Superior temporal gyrus (tissue), 1 donor: ENCODE measurements around the gene TAF6.
A peak's percentile ranks its signal among the peaks of the same experiment; 100 is the strongest.

ENCODE experiments used
- DNase-seq: peaks from one replicate; pipeline ENCODE4 v3.0.0-alpha.2; 2016; ENCODE audit errors: extremely low spot score

The TAF6 gene

GRCh38 chr7:100124301-100125230 lies 5.4 kb upstream of the TAF6 start:
- no peak for DNase-seq

GRCh38 chr7:100122568-100122967 lies 3.4 kb upstream of the TAF6 start:
- DNase-seq = no peak

GRCh38 chr7:100122067-100122466 lies 2.9 kb upstream of the TAF6 start:
- DNase-seq = no peak

- no peak for DNase-seq
Measured at GRCh38 chr7:100120733-100121036, 1.5 kb upstream of the TAF6 start.

- DNase-seq = peak; percentile 87
Measured at GRCh38 chr7:100119970-100120732, 993 bp upstream of the TAF6 start.

- no peak for DNase-seq
Measured at GRCh38 chr7:100118388-100119071, 628 bp downstream of the TAF6 start.

- no peak for DNase-seq
Measured at GRCh38 chr7:100115026-100115425, 4.1 kb downstream of the TAF6 start.

GRCh38 chr7:100111914-100112313 lies 7.2 kb downstream of the TAF6 start:
- DNase-seq = no peak

- DNase-seq = no peak
Measured at GRCh38 chr7:100111156-100111555, 8.0 kb downstream of the TAF6 start.

- no peak for DNase-seq
Measured at GRCh38 chr7:100109521-100110163, 9.5 kb downstream of the TAF6 start.

- no peak for DNase-seq
Measured at GRCh38 chr7:100107890-100108289, 11.3 kb downstream of the TAF6 start.

GRCh38 chr7:100107125-100107737 lies 11.9 kb downstream of the TAF6 start:
- DNase-seq = no peak

- DNase-seq = no peak
Measured at GRCh38 chr7:100106633-100107032, 12.5 kb downstream of the TAF6 start.

GRCh38 chr7:100105534-100105933 lies 13.6 kb downstream of the TAF6 start:
- no peak for DNase-seq

- no peak for DNase-seq
Measured at GRCh38 chr7:100102950-100103840, 16.0 kb downstream of the TAF6 start.

GRCh38 chr7:100101016-100101862 lies 17.9 kb downstream of the TAF6 start, which contains the start of the genes AP4M1 and MCM7:
TSS of gene AP4M1 (plus strand) at chr7:100101643. CDS start at chr7:100101715, 72 bp downstream.
TSS of gene MCM7 (minus strand) at chr7:100101397. CDS start at chr7:100101294, 103 bp downstream.
- DNase-seq = peak; percentile 99

GRCh38 chr7:100100420-100101015 lies 18.6 kb downstream of the TAF6 start:
- peak; percentile 90 for DNase-seq

GRCh38 chr7:100099452-100099851 lies 19.7 kb downstream of the TAF6 start:
- DNase-seq = no peak

GRCh38 chr7:100098913-100099312 lies 20.2 kb downstream of the TAF6 start:
- DNase-seq = no peak
